Mammary epithelial cell (primary cell): ENCODE measurements around the gene BTBD9.

Source experiments
- CTCF ChIP-seq, 2 donors: IDR thresholded peaks in 1 of 2; conservative IDR thresholded peaks in 1 of 2; 2 replicates each; pipeline ENCODE4 v1.5.1; 2011 to 2012; ENCODE audit warnings: inconsistent platforms in 2 of 2, low read length in 2 of 2, mild to moderate bottlenecking in 2 of 2, control low read depth in 1 of 2, low read depth in 1 of 2; ENCODE audit not compliant: insufficient read depth in 1 of 2; ENCODE audit errors: extremely low read depth in 1 of 2
- EZH2 ChIP-seq: IDR thresholded peaks from 2 replicates; pipeline ENCODE4 v1.6.1; 2012; ENCODE audit warnings: low read length, inconsistent platforms, borderline replicate concordance

- TF ChIP-seq CTCF (conservative IDR thresholded peaks at IDR 0.05 in 1 of 2, IDR thresholded peaks at IDR 0.05 in 1 of 2; ENCODE audit: extremely low read depth in 1 of 2, insufficient read depth in 1 of 2, low read depth in 1 of 2, low read length in 2 of 2) (no peak), EZH2 (no peak)
Observed at GRCh38 chr6:38198219-38198618, 441.5 kb downstream of the BTBD9 start.
